Activated CD8-positive, alpha-beta memory T cell treated with anti-CD3 and anti-CD28 coated beads for 4 hours (primary cell): ENCODE results near the gene TNFRSF1B.

ENCODE experiments used
- DNase-seq, 2 donors: peaks; one replicate each; pipeline ENCODE4 v3.0.0-alpha.2; 2020; ENCODE audit warnings: low read depth in 2 of 2

TNFRSF1B gene

GRCh38 chr1:12176298-12177118 lies 9.7 kb downstream of the TNFRSF1B start:
- DNase-seq, result no peak

DNA sequence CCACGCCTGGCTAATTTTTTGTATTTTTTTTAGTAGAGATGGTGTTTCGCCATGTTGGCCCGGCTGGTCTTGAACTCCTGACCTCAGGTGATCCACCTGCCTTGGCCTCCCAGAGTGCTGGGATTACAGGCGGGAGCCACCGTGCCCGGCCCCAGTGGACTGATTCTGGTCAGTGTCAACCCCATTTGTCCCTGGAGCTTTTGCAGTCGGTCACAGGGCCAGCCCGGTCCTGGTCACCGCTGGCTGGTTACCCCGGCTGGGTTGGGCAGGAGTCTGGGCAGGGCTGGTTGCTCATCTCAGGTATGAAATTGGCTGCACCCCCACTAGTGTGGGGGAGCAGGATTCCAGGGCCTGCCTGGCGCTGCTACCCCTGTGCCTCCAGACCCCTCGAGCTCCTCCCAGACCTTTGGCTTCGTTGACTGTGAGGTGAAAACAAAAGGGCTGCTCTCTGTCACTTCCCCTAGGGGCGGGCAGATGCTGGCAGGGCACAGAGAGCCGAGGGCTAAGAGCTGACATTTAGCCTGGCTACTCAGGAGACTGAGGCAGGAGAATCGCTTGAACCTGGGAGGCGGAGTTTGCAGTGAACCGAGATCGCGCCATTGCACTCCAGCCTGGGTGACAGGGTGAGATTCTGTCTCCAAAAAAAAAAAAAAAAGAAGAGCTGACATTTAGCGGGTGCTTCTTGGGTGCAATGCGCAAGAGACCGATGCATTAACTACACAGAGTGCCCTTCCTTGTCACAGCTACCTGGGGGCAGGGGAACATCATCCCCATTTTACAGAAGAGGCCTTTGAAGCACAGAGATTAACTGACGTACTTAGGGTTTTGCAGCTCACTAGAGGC lies 10.6 kb downstream of the TNFRSF1B start:
- DNase-seq, result no peak

- peak; percentile 94 to 96 for DNase-seq
These were observed 11.2 kb downstream of the TNFRSF1B start for GRCh38 chr1:12177999-12178441.

DNA sequence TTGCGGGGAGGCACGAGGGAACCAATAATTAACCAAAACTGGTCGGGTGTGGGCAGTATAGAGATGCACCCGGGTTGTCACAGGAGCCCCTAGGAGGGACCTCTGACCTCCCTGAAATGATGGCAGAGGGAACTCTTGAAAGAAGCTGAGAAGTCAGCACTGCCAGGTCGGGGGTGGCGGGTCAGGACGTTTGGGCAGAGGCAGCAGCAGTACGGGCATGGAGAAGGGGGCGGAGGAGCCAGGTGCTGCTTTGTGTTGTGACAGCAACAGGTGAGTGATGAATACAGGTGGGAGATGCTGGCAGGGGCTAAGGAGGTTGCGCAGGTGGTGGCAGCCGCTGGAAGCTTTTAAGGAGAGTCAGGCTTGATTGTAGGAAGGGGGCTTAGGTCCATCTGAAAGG lies 11.7 kb downstream of the TNFRSF1B start:
- no peak for DNase-seq

GRCh38 chr1:12179111-12179519 lies 12.3 kb downstream of the TNFRSF1B start:
- DNase-seq, result peak; percentile 66 to 78

DNA sequence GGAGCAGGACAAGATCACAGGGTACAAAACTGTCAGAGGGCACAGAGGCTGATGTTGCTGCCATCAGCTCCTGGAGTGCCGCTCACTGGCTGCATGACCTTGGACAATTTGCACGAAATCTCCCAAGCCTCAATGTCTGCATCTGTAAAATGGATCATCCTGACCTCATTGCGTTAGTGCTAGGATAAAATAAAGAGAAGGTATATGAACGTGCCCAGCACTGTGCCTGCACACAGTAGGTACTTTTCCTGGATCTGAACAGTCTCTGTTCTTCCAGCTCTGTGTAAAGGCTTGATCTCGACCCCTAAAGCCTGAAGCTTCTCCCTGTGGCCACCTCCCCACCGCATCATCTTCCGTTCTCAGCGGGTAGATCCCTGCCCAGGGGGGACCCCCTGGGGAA lies 12.9 kb downstream of the TNFRSF1B start:
- DNase-seq, result no peak

DNA sequence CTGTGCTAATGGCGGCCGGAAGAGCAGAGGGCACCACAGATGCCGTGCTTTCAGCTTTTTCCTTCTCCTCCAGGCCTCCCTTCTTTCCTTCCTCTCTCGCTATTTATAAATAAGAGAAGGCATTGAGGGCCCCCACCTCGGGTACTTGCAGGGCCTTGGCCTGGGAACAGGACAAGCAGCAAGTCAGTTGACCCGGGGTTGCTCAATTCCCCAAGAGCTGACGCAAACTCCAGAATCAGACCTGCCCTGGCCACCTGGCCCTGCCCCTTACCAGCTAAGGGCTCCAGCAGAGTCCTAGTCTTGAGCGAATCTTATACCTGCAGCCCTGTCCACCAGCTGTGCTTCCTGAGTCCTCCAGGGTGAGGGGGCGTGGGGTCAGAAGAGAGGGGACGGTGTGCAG lies 13.5 kb downstream of the TNFRSF1B start:
- no peak for DNase-seq

- DNase-seq, result no peak
These were observed 14.1 kb downstream of the TNFRSF1B start for GRCh38 chr1:12180903-12181302.

- DNase-seq, result no peak
These were observed 14.8 kb downstream of the TNFRSF1B start for GRCh38 chr1:12181568-12181967.

GRCh38 chr1:12182410-12182984 lies 15.7 kb downstream of the TNFRSF1B start:
- DNase-seq, result no peak

GRCh38 chr1:12183095-12183794 lies 16.5 kb downstream of the TNFRSF1B start:
- no peak for DNase-seq

DNA sequence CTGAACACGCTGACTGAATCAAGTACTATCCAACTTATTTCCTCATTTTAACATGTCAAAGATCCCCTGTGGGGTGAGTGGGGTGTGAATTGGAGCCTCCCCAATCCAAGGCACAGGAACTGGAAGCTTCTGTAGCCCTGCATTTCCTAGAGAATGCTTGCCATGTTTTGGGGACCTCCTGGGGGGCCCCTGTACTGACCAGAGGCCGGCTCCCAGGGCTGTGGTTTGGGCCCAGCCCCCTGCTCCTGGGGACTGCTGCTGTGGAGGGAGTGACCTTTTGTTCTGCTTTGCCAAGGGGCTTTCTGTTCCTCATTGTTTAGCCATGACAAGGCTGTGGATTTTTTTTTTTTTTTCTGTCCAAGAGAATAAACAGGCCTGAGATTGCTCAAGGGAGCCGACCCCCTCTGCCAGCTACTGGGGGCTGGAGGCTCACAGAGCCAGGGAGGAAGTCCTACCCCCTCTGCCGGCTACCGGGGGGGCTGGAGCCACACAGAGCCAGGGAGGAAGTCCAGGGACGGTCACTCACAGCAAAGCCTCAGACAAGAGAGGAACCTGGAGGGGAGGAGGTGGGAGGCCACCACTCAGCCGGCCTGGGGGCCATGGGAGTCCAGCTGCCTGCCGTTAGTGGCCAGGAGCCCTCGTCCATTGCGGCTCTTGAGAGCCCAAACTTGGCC lies 17.4 kb downstream of the TNFRSF1B start:
- DNase-seq, result no peak

- DNase-seq, result no peak
These were observed 18.5 kb downstream of the TNFRSF1B start for GRCh38 chr1:12185036-12185917.

- DNase-seq, result no peak
These were observed 19.3 kb downstream of the TNFRSF1B start for GRCh38 chr1:12185918-12186678.

DNA sequence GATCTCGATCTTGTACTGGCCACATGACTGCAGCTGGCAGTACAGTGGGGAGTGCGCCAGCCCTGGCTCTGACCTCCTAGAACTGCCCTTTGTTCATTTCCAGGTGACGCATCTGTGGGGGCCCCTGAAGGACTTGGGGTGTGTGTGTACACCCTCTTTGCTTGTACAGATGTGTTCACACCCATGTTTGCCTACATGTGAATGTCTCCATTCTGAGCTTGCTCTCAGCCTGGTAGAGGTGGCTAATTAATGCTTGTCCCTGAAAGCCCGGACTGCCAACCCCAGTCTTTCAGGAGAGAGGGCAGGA lies 19.8 kb downstream of the TNFRSF1B start:
- DNase-seq, result no peak

- no peak for DNase-seq
These were observed 21.3 kb downstream of the TNFRSF1B start for GRCh38 chr1:12188115-12188514.

GRCh38 chr1:12188657-12189327 lies 22.0 kb downstream of the TNFRSF1B start:
- DNase-seq, result no peak

GRCh38 chr1:12189328-12189682 lies 22.5 kb downstream of the TNFRSF1B start:
- DNase-seq, result no peak
